ENCODE measurements around the gene GRIK2. TPM values are rescaled to one million over a fixed set of nuclear protein-coding genes. Genes with fewer than 3 reads are reported as not detected.

GRIK2 gene
- total RNA-seq, 1 experiment from 2014 or later, result 6.6 TPM

- POLR2A ChIA-PET, result no interaction called here
- TF ChIP-seq, protein P1, sequence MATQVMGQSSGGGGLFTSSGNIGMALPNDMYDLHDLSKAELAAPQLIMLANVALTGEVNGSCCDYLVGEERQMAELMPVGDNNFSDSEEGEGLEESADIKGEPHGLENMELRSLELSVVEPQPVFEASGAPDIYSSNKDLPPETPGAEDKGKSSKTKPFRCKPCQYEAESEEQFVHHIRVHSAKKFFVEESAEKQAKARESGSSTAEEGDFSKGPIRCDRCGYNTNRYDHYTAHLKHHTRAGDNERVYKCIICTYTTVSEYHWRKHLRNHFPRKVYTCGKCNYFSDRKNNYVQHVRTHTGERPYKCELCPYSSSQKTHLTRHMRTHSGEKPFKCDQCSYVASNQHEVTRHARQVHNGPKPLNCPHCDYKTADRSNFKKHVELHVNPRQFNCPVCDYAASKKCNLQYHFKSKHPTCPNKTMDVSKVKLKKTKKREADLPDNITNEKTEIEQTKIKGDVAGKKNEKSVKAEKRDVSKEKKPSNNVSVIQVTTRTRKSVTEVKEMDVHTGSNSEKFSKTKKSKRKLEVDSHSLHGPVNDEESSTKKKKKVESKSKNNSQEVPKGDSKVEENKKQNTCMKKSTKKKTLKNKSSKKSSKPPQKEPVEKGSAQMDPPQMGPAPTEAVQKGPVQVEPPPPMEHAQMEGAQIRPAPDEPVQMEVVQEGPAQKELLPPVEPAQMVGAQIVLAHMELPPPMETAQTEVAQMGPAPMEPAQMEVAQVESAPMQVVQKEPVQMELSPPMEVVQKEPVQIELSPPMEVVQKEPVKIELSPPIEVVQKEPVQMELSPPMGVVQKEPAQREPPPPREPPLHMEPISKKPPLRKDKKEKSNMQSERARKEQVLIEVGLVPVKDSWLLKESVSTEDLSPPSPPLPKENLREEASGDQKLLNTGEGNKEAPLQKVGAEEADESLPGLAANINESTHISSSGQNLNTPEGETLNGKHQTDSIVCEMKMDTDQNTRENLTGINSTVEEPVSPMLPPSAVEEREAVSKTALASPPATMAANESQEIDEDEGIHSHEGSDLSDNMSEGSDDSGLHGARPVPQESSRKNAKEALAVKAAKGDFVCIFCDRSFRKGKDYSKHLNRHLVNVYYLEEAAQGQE (IDR thresholded peaks at IDR 0.05; ENCODE audit: insufficient read depth in 1 of 2, low read depth in 2 of 2, low read length in 1 of 2), result no peak
- TF ChIP-seq SIN3A (IDR thresholded peaks at IDR 0.05; ENCODE audit: borderline replicate concordance, insufficient read depth, low read depth, low read length), result no peak
- TF ChIP-seq TCF7L2 (IDR thresholded peaks at IDR 0.05; ENCODE audit: low read depth, low read length), result no peak
- no peak for TF ChIP-seq POLR2AphosphoS5 (IDR thresholded peaks at IDR 0.05; ENCODE audit: low read depth, low read length)
- Histone ChIP-seq H3K27me3 (ENCODE audit: control insufficient read depth, insufficient read depth, low read length) (no peaks in the 10 kb centered on the region), H3K27ac (ENCODE audit: low read length) (no peak overlapping the region), H3K36me3 (ENCODE audit: control insufficient read depth, insufficient read depth, low read length) (peaks cover 2% of the 10 kb centered on the region; the same call in 1 of the 2 replicates), H3K4me1 (ENCODE audit: control insufficient read depth, insufficient read depth, low read length) (no peaks in the 10 kb centered on the region), H3K4me3 (ENCODE audit: low read depth in 2 of 2, low read length in 2 of 2) (no peak overlapping the region), H3K9me3 (ENCODE audit: control insufficient read depth, insufficient read depth, low read depth, low read length) (no peaks in the 10 kb centered on the region)
- CTCF ChIA-PET, result no interaction called here
- DNase-seq (ENCODE audit: low read depth, low spot score) (no peak), ATAC-seq (no peak)
- intact Hi-C loops (cut with micrococcal nuclease; ENCODE audit: unreplicated experiment), result no loop called here
- in situ Hi-C loops (cut with HindIII; ENCODE audit: low pct_unique_long_range_greater_than_20kb, low sequenced_read_pairs), result no loop called here
- BruUV-seq (replicated peaks), result no TSS peak
Observed at GRCh38 chr6:101676187-101676586, 282.7 kb downstream of the GRIK2 start.

DNA sequence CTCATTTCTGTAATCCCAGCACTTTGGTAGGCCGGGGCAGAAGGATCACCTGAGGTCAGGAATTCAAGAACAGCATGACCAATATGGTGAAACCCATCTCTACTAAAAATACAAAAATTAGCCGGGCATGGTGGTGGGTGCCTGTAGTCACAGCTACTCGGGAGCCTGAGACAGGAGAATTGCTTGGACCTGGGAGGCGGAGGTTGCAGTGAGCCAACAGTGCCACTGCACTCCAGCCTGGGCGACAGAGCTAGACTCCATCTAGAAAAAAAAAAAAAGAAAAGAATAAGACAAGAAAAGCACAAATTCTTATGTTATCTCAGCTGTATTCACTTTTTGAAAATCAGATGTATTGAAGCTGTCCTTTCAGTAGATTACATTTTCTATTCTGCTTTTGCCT, 289.4 kb downstream of the GRIK2 start:
- Histone ChIP-seq H3K9me3 (ENCODE audit: control insufficient read depth, insufficient read depth, low read depth, low read length) (no peaks in the 10 kb centered on the region), H3K27me3 (ENCODE audit: control insufficient read depth, insufficient read depth, low read length) (no peaks in the 10 kb centered on the region), H3K27ac (ENCODE audit: low read length) (no peak overlapping the region), H3K4me1 (ENCODE audit: control insufficient read depth, insufficient read depth, low read length) (no peaks in the 10 kb centered on the region), H3K4me3 (ENCODE audit: low read depth in 2 of 2, low read length in 2 of 2) (no peak overlapping the region), H3K36me3 (ENCODE audit: control insufficient read depth, insufficient read depth, low read length) (no peaks in the 10 kb centered on the region)
- ChIA-PET CTCF (no interaction called here), POLR2A (no interaction called here)
- ATAC-seq (no peak), DNase-seq (ENCODE audit: low read depth, low spot score) (no peak)
- TF ChIP-seq, protein P1 (IDR thresholded peaks at IDR 0.05; ENCODE audit: insufficient read depth in 1 of 2, low read depth in 2 of 2, low read length in 1 of 2), result no peak
- no peak for TF ChIP-seq TCF7L2 (IDR thresholded peaks at IDR 0.05; ENCODE audit: low read depth, low read length)
- no peak for TF ChIP-seq POLR2AphosphoS5 (IDR thresholded peaks at IDR 0.05; ENCODE audit: low read depth, low read length)
- no peak for TF ChIP-seq CTCF (IDR thresholded peaks at IDR 0.05)
- TF ChIP-seq SIN3A (IDR thresholded peaks at IDR 0.05; ENCODE audit: borderline replicate concordance, insufficient read depth, low read depth, low read length), result no peak
- BruUV-seq (replicated peaks), result no TSS peak
- intact Hi-C loops (cut with micrococcal nuclease; ENCODE audit: unreplicated experiment), result no loop called here
- in situ Hi-C loops (cut with HindIII; ENCODE audit: low pct_unique_long_range_greater_than_20kb, low sequenced_read_pairs), result no loop called here
